ES-I3 (cell line): Measurements from ENCODE around the gene RTN4RL1.
"Not testable (repeated sequence)": the region's sequence is repeated elsewhere in the genome, so short reads cannot be mapped to it uniquely, and the experiment has no call there.

Experiments
- H3K36me3 ChIP-seq: 2 replicates; pipeline ENCODE4 v1.6.1; 2013; ENCODE audit warnings: mild to moderate bottlenecking, low read length, control low read depth, moderate library complexity; ENCODE audit not compliant: insufficient read depth
- H3K4me1 ChIP-seq: 2 replicates; pipeline ENCODE4 v1.6.1; 2013; ENCODE audit warnings: mild to moderate bottlenecking, control low read depth, low read length; ENCODE audit not compliant: insufficient read depth
- H3K9ac ChIP-seq: 2 replicates; pipeline ENCODE4 v1.6.1; 2013; ENCODE audit warnings: low read depth, mild to moderate bottlenecking, low read length, moderate library complexity
- H3K9me3 ChIP-seq: 2 replicates; pipeline ENCODE4 v1.6.1; 2013; ENCODE audit warnings: mild to moderate bottlenecking, low read length, moderate library complexity; ENCODE audit not compliant: control insufficient read depth, insufficient read depth

The RTN4RL1 gene

GRCh38 chr17:2017274-2017941 is 7.7 kb downstream of the RTN4RL1 start:
- Histone ChIP-seq H3K9me3 (no peaks in the 10 kb centered on the region), H3K4me1 (no peaks in the 10 kb centered on the region), H3K36me3 (no peaks in the 10 kb centered on the region), H3K9ac (no peak overlapping the region)

GRCh38 chr17:2016494-2016893 is 8.6 kb downstream of the RTN4RL1 start:
- Histone ChIP-seq H3K4me1 (peaks cover under 1% of the 10 kb centered on the region; the same call in 1 of the 2 replicates), H3K9ac (no peak overlapping the region), H3K9me3 (no peaks in the 10 kb centered on the region), H3K36me3 (no peaks in the 10 kb centered on the region)

DNA sequence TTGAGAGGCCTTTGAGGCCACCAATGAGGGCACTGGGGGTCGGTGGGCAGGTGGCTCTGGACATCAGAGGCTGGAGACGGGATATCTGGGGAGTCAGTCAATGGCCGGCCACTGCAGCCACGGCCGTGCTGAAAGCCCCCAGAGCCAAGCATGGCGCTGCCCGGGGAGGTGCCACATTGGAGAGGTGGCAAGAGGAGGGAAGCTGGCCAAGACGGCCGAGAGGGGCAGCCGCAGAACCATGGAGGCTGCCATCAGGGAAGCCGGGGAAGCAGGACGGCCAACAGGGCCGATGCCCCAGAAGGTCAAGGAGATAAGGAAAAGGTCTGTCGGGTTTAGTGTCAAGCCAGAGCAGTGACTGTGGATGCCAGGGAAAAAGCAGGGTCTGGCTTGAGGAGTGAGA is 9.8 kb downstream of the RTN4RL1 start:
- H3K9me3 ChIP-seq = no peaks in the 10 kb centered on the region
- no peaks in the 10 kb centered on the region for H3K36me3 ChIP-seq
- no peak overlapping the region for H3K9ac ChIP-seq
- H3K4me1 ChIP-seq = peaks cover 4% of the 10 kb centered on the region; the same call in 1 of the 2 replicates

DNA sequence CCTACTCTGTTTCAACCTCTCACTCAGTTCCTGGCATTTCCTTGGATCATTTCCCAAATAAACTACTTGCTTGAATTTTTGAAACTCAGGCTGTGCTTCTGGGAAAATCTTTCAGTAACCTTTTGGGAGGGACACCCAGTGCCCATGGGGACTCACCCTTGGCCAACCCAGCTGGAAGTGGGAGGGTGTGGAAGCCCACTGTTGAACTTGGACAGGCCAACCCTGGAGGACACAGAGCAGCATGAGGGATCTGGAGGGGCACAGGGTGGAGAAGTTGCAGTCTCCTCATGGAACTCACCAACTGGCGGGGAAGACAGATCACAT is 11.2 kb downstream of the RTN4RL1 start:
- Histone ChIP-seq H3K36me3 (no peaks in the 10 kb centered on the region), H3K9ac (no peak overlapping the region), H3K9me3 (no peaks in the 10 kb centered on the region), H3K4me1 (peaks cover 4% of the 10 kb centered on the region; the same call in 1 of the 2 replicates)

GRCh38 chr17:2013220-2013993 is 11.7 kb downstream of the RTN4RL1 start:
- not testable (repeated sequence) for H3K36me3 ChIP-seq, H3K4me1 ChIP-seq, H3K9me3 ChIP-seq, H3K9ac ChIP-seq

DNA sequence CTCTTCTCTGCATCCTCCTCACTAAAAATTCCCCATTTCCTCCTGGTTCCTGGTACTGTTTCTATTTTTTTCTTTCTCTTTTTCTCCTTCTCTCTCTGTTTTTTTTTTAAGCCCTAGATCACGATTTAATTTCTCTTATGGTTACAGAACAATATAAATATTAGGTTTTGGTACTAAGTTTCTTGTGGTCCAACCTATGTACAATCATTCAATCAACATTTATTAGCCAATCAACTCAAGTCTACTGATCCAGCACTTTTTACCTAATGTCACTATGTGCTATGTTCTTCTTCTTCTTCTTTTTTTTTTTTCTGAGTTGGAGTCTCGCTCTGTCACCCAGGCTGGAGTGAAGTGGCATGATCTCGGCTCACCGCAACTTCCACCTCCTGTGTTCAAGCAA is 12.6 kb downstream of the RTN4RL1 start:
- peaks cover 4% of the 10 kb centered on the region; the same call in 1 of the 2 replicates for H3K4me1 ChIP-seq
- H3K36me3 ChIP-seq = no peaks in the 10 kb centered on the region
- no peak overlapping the region for H3K9ac ChIP-seq
- no peaks in the 10 kb centered on the region for H3K9me3 ChIP-seq

GRCh38 chr17:2011411-2012371 is 13.4 kb downstream of the RTN4RL1 start:
- Histone ChIP-seq H3K9ac (no peak overlapping the region), H3K4me1 (peaks cover 4% of the 10 kb centered on the region; the same call in 1 of the 2 replicates), H3K36me3 (no peaks in the 10 kb centered on the region), H3K9me3 (no peaks in the 10 kb centered on the region)

DNA sequence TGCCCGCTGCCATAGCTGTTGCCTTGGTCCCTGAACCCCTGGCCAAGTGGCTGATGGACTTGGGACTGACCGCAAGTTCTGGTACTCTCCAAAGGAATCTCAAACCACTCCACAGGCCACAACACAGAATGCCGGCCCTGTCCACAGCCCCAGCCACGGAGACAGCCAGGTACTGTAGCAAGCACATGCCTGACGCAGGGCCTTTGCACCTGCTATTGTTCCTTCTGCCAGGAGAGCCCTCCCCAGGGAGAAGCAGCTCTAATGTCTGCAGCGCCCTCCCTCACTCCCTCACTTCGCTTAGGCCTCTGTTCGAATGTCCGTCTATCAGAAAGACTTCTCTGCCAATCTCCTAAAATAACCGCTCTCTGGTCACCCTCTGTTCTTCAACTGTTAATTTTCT is 15.4 kb downstream of the RTN4RL1 start:
- H3K9me3 ChIP-seq = no peaks in the 10 kb centered on the region
- H3K4me1 ChIP-seq = peaks cover 4% of the 10 kb centered on the region; the same call in 1 of the 2 replicates
- no peak overlapping the region for H3K9ac ChIP-seq
- no peaks in the 10 kb centered on the region for H3K36me3 ChIP-seq

GRCh38 chr17:2008332-2009126 is 16.6 kb downstream of the RTN4RL1 start:
- Histone ChIP-seq H3K4me1 (peaks cover 4% of the 10 kb centered on the region; the same call in 1 of the 2 replicates), H3K9me3 (no peaks in the 10 kb centered on the region), H3K9ac (no peak overlapping the region), H3K36me3 (no peaks in the 10 kb centered on the region)

DNA sequence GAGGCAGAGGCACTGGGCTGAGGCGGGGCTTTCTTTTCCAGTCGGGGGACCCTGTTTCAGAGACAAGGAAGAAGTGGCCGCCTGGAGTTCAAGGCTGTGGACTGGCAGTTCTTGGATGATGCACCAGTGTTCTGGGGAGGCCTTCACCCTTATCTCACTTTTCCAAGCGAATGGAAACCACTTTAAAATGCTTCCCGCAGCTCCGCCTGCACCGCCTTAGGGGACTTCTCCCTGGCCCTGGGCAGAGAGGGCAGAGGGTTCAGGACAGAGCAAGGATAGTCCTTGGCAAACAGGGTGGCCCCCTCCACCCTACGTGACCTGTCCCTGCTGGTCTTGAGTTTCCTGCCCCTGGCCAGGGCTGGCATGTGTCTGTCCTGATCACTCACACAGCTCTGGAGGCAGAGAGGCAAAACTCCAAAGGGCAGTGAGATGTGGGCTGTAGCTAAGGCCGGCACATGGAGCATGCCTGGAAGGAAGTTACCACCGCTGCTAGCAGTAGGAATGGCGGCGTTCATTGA is 20.6 kb downstream of the RTN4RL1 start:
- Histone ChIP-seq H3K9ac (no peak overlapping the region), H3K4me1 (peaks cover 6% of the 10 kb centered on the region; the same call in 1 of the 2 replicates), H3K36me3 (no peaks in the 10 kb centered on the region), H3K9me3 (no peaks in the 10 kb centered on the region)

DNA sequence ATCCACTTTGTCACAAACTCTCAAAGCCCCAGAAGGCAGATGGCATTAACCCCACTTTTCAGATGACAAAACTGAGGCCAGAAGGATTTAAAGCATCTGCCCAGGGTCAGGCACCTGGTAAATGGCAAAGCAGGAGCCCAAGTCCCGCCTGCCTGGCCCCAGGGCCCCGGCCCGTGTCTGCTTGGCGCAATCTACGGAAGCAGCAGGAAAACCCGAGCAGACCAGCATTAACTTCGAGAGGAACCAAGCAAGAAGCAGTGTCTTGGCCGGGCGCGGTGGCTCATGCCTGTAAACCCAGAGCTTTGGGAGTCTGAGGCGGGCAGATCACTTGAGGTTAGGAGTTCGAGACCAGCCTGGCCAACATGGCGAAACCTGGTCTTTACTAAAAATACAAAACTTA is 21.6 kb downstream of the RTN4RL1 start:
- Histone ChIP-seq H3K36me3 (no peaks in the 10 kb centered on the region), H3K4me1 (peaks cover 6% of the 10 kb centered on the region; the same call in 1 of the 2 replicates)

DNA sequence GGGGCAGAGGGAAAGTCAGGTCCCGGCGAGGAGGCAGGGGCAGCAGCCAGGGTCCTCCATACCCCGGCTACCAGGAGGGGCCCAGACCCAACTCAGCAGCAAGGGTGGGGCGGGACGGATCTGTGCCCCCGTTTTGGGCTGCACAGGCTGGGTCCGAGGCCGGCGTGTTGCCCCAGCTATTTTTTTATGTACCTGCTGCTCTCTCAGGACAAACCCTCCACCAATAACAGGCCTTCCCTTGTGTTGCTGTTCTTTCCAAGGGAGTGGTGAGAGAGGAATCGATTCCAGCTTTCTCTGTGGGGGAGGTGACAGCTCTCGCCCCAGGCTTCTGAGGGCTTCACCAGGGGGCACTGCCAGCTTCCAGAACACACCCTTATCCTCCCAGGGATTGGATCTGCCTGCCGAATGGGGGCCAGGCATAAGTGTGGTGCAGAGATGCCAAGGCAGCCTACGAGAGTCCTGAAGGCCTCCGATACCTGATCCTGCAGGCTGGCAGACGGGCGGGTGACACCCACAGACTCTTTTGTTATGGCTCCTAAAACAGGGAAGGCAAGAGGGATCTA is 22.3 kb downstream of the RTN4RL1 start:
- Histone ChIP-seq H3K9me3 (no peaks in the 10 kb centered on the region), H3K4me1 (peaks cover 6% of the 10 kb centered on the region; the same call in 1 of the 2 replicates), H3K9ac (no peak overlapping the region), H3K36me3 (no peaks in the 10 kb centered on the region)

More for the DNA sequence above, 21.6 kb downstream of the RTN4RL1 start:
- Histone ChIP-seq H3K9ac (no peak overlapping the region), H3K9me3 (no peaks in the 10 kb centered on the region)

DNA sequence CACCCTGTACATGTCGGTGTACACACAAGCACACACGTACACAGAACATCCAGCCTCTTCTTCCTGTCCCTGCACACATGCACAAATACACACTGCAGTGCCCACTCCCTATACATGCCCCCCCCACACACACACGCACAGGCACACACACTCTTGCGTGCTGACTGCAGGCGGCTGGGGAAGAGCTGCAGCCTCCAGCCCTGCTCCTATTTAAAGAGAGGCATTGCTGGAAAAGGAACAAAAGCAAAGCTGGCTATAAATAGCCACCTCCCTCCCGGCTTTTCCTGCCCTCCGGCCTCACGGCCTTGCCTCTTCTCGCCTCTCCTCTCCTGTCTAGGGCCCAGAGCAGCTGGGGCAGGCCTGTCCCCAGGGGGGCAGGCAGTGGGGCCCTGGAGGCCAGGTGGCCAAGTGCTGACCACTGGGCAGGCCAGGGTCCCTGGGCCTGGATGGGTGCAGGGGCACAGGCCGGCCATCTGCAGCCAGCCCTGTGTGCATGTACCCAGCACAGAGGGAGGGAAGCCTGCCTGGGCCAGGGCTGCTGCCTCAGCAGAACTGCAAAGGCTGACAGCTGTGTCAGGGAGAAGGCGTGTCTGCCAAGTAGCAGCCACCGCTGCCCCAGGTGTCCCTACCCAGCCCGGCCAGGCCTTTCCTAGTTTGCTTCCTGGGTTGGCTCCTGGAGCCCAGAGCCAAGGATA is 25.4 kb downstream of the RTN4RL1 start:
- no peak overlapping the region for H3K9ac ChIP-seq
- H3K36me3 ChIP-seq = no peaks in the 10 kb centered on the region
- no peaks in the 10 kb centered on the region for H3K9me3 ChIP-seq
- H3K4me1 ChIP-seq = peaks cover 19% of the 10 kb centered on the region; the same call in 1 of the 2 replicates
